A673 (cell line): Measurements from ENCODE around the gene HNRNPA1L2.

Experiments
- CTCF ChIP-seq: fragments of 300-800, 200-600 bp; sonication (generic); conservative IDR thresholded peaks from 2 replicates; pipeline ENCODE4 v1.5.1; 2017; ENCODE audit warnings: low read depth, mild to moderate bottlenecking, antibody characterized with exemption, low read length, moderate library complexity, mixed read lengths
- EZH2 ChIP-seq: fragments of 200-600 bp; sonication (generic); IDR thresholded peaks from 2 replicates; pipeline ENCODE4 v1.6.1; 2017; ENCODE audit warnings: borderline replicate concordance, low read depth, mild to moderate bottlenecking, mixed read lengths, antibody characterized with exemption, low read length; ENCODE audit not compliant: poor library complexity, severe bottlenecking

- TF ChIP-seq CTCF (no peak), EZH2 (no peak)
Measured at GRCh38 chr13:52617070-52618060, 24.9 kb upstream of the HNRNPA1L2 start.
